Left colon (tissue), 2 donors: ENCODE data around the gene SNRPE. TPM values are rescaled to one million over a fixed set of nuclear protein-coding genes. Genes with fewer than 3 reads are reported as not detected.

Experiments used
- ATAC-seq: fragments of 200-7000 bp; cut with Tn5 transposase; one replicate; pipeline ENCODE4 v1.9.1; 2020; ENCODE audit warnings: mild to moderate bottlenecking, moderate library complexity
- DNase-seq, 2 donors: peaks; one replicate each; pipeline ENCODE4 v3.0.0-alpha.2; 2020
- intact Hi-C, 2 donors: fragments of 100-400 bp; cut with DNase I in 1 of 2; cut with micrococcal nuclease in 1 of 2; formaldehyde crosslinking; loops; one replicate each; pipeline versions ENCODE4 v1.11.2 to v1.14.0; 2022; cut with DNase I, micrococcal nuclease
- total RNA-seq, 2 donors: library from RNA; stranded (reverse); fragmentation: NEBNext Ultra II Directional; extraction: Animal tissue kit (Norgen Biotek cat#: 25700); gene quantifications; one replicate each; pipeline ENCODE4 v1.2.1, GENCODE V29; 2021
- donor health status: DM: no; HTN: no; CAD: no.
- donor health status: DM: yes; HTN: yes; CAD: no.

SNRPE gene
- total RNA-seq, 2 donors from 2014 or later: 52.1 to 71.4 TPM

DNA sequence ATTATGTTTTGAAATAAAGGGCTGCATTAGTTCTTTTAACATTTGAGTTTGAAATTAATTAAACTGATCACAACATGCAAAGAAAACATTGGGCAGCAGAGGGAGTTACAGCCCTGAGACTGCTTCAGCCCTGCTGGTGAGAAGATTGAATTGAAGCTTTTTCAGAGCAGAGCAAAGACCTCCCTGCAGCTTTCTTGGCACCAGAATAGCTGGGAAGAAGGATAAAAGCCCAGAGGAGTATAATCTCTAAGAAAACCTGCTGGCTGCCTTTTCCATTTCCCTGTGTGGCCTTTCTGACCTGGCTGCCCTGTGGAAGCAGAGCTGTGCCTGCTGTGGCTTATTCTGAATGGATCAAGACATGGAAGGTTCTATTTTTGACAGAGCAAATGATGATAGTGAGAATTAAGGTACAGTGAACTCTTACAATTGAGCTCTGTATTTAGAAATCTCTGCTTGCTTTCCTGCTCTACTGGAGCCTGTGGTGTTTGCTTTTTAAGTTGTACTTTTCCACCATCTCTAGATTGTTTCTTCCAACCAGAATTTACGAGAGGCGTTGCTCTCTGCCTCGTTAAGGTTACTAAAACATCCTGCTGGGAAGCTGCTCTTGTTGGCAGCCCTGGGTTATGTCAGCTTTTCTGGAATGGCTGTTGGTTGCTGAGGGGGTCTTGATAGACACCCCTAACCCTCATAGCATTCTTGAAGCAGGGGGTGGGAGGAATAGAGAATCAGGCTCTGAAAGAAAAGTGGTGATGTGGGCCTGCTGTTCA lies 9.9 kb downstream of the SNRPE start:
- no peak for DNase-seq
- intact Hi-C loops: loop anchor here (2.0 to 5.0 kb wide), 2 partner anchors 256 to 258 kb away; no protein-coding TSS in a partner anchor
- ATAC-seq: peak; percentile 89

DNA sequence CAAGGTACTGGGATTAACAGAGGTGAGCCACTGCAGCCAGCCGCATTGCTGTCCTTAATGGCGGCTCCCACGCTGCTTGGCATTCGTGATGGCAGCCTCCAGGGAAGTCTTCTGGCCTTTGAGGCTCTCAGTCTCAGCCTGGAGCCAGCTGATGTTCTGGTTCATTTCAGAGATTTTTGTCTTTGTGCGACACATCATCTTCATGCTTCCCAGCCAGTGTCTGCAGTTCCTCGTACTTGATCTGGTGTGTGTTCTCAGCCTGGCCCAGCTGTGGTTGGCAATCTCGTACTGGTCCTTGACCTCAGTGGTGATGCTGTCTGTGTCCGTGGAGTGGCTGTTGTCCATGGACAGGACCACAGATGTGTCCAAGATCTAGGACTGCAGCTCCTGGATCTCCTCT lies 11.7 kb downstream of the SNRPE start:
- no peak for DNase-seq
- intact Hi-C loops: loop anchor here in 1 of 2 donors (5.0 kb wide), 1 partner anchor 254 kb away; no protein-coding TSS in a partner anchor
- no peak for ATAC-seq

- ATAC-seq (no peak), DNase-seq (no peak)
- intact Hi-C loops: no loop called here
These were observed 17.0 kb downstream of the SNRPE start for GRCh38 chr1:203878422-203878821.

GRCh38 chr1:203880606-203881005 lies 19.2 kb downstream of the SNRPE start:
- intact Hi-C loops: no loop called here

GRCh38 chr1:203888807-203889251 lies 27.4 kb downstream of the SNRPE start:
- no peak for DNase-seq
- no peak for ATAC-seq
- intact Hi-C loops: no loop called here

More at GRCh38 chr1:203880606-203881005, 19.2 kb downstream of the SNRPE start:
- no peak for DNase-seq
- ATAC-seq: no peak

- no peak for ATAC-seq
- intact Hi-C loops: no loop called here
- no peak for DNase-seq
These were observed 30.6 kb downstream of the SNRPE start for GRCh38 chr1:203891950-203892349.

DNA sequence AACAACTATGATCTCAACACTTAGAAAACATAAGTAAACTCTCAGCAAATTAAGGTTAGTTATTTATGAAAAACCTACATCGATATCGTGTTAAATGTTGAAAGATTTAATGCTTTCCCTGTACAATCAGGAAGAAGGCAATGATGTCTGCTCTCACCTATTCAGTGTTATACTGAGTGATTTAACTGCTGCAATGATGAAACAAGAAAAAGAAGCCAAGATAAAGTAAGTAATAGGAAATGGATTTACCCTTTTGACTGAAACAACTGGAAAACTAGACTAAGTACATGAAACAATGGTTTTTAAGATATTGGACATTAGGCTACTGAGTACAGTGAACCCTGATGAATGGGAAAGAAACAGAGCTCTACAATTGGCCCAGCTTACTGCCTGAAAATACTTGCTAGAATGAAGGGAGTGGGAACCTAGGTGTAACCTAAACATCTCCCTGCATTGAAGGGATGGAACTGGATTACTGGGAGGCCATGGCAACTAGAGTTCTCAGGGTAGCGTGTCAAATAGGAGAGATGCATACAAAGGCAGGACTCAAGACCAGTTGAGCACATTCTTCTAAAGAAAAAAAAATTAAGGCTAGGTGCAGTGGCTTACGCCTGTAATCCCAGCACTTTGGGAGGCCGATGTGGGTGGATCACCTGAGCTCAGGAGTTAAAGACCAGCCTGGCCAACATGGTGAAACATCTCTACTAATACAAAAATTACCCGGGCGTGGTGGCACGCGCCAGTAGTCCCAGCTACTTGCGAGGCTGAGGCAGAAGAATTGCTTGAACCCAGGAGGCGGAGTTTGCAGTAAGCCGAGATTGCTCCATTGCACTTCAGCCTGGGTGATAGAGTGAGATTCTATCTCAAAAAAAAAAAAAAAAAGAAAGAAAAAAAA lies 37.3 kb downstream of the SNRPE start:
- peak in 1 of 2 donors; percentile 5 for DNase-seq
- intact Hi-C loops: no loop called here
- peak; percentile 51 for ATAC-seq

- intact Hi-C loops: no loop called here
- DNase-seq (no peak), ATAC-seq (peak; percentile 80)
These were observed 37.9 kb downstream of the SNRPE start for GRCh38 chr1:203899353-203899716.

- ATAC-seq (no peak), DNase-seq (no peak)
- intact Hi-C loops: no loop called here
These were observed 38.7 kb downstream of the SNRPE start for GRCh38 chr1:203899869-203900714.

DNA sequence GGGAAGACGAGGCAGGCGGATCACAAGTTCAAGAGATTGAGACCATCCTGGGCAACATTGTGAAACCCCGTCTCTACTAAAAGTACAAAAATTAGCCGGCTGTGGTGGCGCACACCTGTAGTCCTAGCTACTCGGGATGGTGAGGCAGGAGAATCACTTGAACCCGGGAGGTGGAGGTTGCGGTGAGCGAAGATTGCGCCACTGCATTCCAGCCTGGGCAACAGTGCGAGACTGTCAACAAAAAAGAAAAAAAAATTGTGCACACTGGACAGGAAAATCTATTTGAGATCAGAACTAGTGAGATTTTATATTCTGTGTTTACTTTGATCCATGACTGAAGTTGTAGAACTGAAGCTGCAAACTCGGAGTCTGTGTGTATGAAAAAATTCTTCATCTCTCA lies 40.2 kb downstream of the SNRPE start:
- intact Hi-C loops: no loop called here
- DNase-seq (no peak), ATAC-seq (no peak)

- DNase-seq (no peak), ATAC-seq (no peak)
- intact Hi-C loops: no loop called here
These were observed 43.9 kb downstream of the SNRPE start for GRCh38 chr1:203905275-203905674.

DNA sequence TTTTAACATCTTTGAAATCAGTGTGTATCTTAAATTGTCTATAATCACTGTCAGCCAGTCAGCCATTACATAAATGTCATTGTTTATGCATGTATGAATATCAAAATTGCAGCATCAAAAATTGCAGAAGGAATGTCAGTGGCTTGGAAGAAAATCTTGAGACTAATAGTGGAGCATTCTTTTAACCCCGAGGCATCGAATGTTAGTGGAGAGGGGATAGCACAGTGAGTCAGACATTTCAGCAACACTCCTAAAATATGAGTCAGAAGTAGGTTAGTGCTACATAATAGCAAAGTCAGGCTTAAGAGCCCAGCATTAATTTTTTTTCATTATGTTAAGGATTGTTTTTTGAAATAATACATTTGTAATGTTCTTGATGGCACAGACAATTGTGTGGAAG lies 45.5 kb downstream of the SNRPE start:
- DNase-seq (no peak), ATAC-seq (no peak)
- intact Hi-C loops: no loop called here

- intact Hi-C loops: no loop called here
- ATAC-seq: no peak
- DNase-seq: no peak
These were observed 46.5 kb downstream of the SNRPE start for GRCh38 chr1:203907901-203908300.

DNA sequence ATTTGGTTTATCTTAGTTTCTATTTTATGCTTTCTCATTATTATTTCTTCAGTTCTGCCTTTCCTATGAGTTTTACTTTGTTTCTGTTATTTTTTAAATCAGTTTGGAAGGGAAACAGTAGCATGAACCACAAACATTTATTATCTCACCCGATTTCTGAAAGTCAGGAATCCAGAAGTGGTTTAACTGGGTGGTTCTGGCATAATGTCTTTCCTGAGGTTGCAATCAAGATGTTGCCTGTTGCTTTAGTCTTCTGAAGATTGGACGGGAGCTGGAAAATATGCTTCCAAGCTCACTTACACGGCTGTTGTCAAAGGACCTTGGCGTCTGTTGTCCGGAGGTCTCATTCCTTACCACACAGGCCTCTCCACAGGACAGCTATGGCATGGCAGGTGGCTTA lies 50.4 kb downstream of the SNRPE start:
- DNase-seq (no peak), ATAC-seq (no peak)
- intact Hi-C loops: no loop called here

DNA sequence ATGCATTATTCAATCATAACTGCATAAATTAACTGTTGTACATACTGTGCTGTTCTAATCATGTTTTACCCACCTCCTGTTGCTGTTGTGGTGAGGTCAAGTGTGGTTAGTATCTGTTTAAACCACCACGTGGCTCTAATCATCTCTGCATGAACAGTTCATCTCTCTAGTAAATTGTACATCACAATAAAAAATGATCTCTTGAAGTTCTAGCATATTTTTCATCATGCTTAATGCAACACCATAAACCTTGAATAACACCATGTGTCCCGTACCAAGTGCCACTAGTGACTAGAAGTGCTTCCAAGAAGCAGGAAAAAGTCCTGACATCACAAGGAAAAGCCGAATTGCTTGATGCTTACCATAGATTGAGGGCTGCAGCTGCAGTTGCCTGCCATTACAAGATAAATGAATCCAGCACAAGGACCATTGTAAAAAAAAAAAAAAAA lies 51.7 kb downstream of the SNRPE start:
- no peak for ATAC-seq
- DNase-seq: no peak
- intact Hi-C loops: no loop called here

GRCh38 chr1:203914292-203914691 lies 52.9 kb downstream of the SNRPE start:
- ATAC-seq: no peak
- intact Hi-C loops: no loop called here
- DNase-seq: no peak

DNA sequence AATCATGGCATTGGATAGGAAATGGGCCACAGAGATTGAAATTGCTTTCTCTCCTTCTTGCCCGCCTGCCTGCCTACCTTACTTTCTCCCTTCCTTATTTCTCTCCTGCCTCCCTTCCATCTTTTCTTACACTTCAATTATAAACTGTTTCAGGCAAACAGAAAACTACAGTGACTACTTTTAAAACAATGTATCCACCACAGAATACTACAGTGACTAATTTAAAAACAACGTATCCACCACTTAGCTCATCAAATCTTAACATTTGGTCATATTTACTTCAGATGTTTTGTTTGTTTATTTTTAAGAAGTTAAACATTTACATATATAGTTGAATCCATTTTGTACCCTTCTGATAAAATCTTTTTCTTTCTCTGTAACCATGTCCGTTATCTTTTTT lies 54.4 kb downstream of the SNRPE start:
- intact Hi-C loops: no loop called here
- DNase-seq: no peak
- ATAC-seq: no peak

GRCh38 chr1:203916756-203917155 lies 55.4 kb downstream of the SNRPE start:
- ATAC-seq (no peak), DNase-seq (no peak)
- intact Hi-C loops: no loop called here
